Dedifferentiated amniotic fluid mesenchymal stem cell (primary cell): ENCODE measurements around the gene ANO10.
"Not testable (repeated sequence)": the region's sequence is repeated elsewhere in the genome, so short reads cannot be mapped to it uniquely, and the experiment has no call there.

ENCODE experiments used
- DNase-seq: peaks from one replicate; pipeline ENCODE4 v3.0.0-alpha.2; 2016; ENCODE audit errors: extremely low spot score

The ANO10 gene

DNA sequence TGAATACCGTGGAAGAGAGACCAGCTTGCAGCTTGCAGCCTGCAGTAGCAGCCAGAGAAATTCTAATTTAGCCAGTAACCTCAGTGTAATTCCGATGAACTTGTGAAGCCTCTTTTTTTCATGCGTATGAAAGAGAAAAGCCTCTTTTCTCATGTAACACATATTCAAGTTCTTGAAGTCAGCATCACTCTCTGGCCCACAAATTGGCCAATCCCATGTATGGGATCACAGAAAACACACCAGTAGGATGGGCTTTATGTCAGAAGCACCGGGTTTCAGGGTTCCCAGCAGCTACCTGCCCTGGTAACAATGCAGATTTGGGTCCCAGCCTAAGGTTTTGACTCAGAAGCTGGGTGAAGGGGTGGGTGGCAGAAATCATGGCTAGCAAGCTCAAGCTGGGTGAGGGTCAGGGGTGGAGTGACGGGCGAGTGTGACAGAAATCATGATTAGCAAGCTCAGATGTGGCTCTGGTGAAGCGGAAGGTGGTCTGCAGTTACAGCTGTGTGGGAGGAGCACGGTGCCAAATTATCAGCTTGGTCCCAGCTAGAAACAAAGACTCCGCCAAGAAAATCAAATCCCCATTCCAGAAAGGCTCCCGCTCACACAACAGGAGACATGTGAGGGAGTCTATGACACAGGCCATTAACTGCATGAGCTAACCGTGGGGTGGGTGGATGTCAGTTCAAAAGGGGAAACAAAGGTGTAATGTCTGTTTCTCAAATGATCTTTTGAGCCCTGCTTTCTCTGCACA, 248.8 kb downstream of the ANO10 start:
- no peak for DNase-seq

DNA sequence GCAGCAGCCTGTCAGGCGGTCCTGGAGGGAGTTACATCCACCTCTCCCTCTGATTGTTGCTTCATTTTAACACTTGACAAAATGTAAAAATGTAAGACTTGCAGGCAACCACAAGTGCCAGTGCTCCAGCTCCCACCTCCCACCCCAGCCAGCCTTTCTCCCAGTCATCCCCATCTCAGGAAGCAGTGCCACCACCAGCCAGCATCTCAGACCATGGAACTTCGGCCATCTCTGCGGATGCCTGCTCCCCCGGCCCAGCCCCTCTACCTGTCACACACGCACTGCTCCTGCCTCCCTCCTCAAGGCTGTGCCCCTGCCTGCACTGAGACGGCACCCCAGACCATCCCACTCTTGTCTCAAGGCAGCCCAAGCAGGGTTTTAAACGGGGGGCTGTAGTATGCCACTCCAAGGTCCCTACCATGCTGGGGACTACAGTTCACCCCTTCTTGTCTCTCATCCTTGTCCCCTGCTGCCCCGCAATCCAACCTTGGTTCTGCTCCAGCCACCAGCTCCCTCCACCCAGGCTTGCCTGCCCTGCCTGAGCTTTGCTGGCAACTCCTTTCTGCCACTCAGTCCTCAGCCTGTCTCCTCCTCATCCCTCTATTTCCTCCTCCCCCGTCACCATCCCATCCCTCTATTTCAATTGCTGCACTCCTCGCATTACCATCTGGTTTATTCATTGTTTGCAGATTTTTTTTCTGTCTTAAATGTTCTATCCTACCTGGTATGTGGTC, 249.6 kb downstream of the ANO10 start:
- no peak for DNase-seq

DNA sequence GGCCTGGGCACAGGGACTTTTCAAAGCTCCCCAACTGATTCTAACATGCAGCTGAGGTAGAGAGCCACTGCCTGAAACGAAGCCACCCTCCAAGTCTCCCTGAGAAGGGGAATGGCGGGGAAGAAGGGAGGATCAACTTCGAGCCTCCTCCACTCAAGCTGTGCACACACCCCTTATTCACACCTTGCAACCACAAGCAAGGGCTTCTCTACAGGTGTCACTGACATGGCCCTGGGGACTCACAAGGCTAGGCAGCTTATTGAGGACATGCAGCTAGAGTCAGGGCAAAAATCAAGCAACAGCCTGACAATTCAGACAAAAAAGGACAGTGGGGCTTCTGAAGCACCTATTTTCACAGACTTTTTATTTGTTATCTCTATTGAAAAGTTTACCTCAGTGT, 250.3 kb downstream of the ANO10 start:
- no peak for DNase-seq

DNA sequence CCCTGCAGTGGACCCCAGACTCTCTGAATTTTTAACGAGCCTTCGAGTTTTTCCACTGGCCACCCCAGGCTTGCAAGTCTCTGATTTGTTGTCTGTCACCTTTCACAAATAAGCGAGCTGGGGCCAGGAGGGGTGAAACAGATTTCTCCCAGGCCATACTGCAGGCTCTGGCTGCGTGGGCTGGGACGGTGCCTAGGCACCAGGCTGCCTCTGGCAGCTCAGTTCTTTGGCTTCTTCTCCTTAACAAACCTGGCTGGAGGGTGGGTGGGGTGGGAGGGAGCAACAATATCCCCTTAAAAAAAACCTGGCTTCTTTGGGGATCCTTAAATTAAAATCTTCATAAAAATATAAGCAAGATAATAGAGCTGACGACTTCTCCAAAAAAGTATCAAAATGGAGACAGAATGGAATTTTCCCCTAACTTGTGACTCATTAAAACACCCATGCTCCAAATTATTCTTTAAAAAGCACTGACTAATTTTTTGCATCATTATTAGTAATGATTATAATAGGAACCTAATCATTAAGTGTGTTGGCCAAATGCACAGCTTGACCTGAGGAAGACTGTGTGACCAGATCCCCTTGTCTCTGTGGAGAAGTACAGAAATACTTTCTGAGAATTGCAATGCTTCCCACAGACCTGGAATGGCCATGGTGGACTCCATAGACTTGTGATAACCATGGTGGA, 251.4 kb downstream of the ANO10 start:
- no peak for DNase-seq

DNA sequence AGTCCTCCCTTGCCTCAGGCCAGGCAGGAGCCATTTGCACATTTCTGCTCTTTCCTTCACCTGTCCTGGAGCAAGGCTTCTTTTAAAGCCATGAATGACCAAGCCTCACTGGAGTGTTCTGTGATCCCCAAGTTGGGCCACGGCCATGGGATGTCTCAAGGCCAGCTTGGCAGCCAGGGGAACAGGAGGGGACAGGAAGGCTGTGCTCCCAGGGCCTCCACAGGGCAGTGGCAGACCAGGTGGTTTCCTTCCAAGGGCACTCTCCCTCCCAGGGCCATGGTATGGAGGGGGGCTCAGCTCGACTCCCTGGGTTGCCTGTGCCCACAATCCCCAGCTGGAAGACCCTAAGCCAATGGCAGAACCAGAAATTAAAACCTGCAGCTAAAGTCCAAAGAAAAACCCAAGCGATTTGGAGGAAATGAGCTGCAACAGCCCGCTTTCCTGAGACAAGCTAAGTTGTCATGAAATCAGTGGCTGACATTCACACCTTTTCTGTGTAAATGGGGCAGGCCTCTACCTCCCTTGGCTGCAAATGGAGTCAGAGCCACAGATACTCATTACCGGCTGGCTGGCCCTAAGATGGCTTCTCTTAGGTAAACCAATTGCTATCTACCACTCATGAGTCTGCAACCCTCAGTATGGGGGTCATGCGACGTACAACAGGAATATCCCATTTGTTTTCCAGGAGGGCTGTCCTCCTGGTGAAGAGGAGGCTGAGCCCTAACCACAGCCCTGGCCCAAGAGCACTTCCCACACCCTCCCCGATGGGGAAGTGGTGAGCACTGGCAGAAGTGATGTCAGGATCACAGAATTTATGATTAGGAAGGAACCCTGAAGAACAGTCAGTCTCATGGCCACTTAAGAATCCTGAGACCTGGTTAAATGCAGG, 252.2 kb downstream of the ANO10 start:
- DNase-seq: no peak

DNA sequence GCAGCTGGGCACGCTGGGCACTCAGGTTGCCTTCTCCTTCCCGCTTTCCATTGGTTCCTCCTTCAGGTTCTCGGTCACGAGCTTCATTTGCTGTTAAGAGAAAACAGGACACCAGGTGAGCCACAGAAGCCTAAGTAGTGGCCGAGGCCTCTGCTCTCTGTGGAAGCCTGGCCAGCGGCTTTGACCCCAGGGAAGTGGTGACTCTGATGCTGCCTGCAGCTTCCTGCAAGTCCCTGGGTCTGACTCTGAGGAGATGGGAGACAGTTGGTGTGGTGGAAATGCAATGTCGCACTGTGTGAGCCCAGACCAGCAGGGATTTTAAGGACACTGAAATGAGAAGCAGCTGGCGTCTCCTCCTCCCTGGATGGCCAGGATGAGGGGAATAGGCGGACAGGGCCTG, 254.9 kb downstream of the ANO10 start:
- no peak for DNase-seq

DNA sequence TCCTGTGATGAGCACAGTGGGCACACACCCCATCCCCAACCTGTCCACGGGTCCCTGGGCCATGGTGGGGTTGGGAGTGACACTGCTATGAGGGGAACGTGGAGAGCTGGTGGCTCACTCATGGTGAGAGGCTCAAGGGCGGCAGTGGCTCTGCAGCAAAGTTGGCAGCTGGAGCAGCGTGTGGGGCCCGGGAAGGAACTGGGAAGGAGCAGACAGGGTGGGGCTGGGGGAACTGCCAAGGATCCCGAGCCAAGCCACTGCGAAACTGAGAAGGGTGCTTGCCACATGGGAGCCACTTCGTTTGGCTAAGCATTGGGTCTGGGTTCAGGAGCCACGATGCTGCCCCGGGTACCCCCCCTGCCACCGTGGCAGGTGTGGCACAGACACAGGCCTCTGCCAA, 255.3 kb downstream of the ANO10 start:
- no peak for DNase-seq

DNA sequence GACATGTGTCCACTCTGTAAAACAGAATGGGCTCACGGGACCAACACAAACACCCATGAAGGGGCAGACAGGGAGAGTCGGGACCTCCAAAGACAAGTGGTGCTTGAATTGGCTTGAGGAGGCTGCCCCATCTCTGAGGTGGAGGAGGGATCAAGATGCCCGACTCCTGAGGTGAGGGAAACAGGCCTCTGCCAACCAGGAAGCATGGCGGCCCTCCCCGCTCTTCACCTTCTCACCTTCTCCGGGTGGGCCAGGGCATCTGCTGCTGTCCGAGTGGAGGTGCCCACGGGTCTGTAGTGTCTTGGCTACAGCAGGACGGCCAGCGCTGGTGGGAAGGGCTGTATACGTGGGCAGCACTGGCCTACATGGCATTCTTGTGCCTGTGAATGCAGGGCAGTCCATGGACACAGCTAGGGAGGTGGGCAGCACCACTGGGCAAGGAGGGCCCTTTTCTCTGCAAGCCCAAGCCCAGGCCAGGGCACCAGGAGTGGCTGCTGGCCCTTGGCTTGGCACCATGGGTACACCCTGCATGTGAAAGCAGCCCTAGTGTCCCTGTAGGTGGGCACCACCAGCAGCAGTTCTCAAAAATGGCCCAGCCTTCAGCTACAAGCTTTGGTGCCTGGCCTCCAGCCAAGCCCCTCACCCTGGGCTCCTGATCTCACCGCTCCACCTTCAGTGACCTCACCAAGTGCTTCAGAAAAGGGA, 256.1 kb downstream of the ANO10 start:
- no peak for DNase-seq

DNA sequence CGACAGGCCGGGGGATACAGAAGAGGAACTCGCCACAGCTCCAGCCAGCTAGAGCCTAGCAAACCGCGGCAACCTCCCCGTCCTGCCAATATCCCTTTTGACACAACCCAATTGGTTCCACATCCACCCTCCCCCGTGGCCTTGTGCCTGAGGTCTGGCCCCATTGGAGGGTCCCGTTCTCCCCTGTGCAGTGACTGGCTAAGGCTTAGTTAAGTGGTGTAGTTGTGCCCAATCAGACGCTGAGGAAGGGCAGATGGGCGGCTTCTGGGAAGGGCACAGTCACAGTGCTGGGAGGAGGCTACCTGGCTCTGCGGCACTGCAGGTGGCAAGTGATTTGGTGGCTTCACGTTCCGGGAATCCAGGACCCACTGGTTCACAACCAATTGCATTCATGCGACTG, 256.9 kb downstream of the ANO10 start:
- no peak for DNase-seq

DNA sequence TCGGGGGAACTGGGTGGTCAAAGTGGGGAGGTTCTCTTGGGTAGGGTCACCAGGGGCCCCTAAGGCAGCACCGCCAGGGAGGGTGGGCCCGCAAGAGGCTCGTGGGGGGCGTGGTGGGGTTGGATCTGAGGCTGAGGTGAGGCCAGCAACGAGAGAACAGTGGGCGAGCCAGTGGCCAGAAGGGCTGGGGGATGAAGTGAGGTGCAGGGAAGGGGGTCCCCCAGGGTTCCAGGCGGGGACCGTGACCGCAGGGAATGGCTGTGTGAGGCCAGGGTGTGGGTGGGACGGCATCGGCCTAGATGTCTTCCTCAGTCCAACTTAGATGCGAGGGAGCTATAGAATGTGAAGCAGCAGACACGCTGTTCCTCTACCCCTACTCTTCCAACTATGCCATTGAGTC, 257.3 kb downstream of the ANO10 start:
- no peak for DNase-seq

DNA sequence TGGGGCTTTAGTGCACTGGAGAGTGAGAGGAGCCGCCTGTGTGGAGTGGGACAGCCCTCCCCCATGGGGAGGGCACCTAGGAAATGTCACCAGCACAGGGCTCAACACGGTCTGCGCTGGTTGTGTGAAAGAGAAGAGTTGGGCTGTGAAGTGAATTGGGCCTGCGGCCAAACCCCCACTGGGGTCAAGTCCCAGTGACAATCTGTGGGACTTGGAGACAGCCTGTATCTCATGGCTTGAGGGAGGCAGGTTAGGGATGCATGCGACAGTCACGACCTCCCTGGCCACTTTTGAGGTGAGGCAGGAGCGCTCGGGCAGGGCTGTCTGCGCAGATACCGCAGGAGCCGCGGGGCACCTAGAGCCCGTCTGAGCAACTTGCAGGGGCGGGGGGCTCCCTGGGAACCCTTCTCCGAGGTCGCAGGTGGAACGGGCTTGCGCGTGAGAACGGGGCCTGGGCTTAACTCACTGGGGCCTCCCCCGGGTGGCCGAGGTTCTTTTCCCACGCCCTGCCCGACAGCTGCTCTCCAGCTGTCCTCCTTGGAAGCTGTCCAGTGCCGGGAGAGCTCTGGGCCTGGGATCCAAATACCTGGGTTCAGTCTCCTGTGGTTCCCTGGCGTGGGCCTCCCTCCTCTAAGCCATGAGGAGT, 258.1 kb downstream of the ANO10 start:
- DNase-seq: no peak

DNA sequence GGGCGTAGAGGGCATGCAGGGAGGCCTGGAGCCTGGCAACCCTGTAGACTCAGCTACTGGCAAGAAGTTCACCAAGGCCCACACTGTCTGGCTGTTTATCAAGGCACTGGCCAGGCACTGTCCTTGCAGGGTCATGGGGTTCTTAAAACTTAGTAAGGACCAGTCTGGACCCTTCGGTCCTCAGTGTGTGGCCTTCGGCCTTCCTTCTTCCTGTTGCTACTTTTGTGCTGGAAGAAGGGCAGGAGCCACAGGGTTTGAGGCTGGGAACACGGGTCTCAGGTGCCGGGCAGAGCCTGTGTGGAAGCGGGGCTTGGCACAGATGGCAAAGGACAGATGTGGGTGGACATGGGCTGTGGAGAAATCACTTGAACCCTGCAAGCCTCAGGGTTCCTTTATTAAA, 258.9 kb downstream of the ANO10 start:
- DNase-seq: no peak

DNA sequence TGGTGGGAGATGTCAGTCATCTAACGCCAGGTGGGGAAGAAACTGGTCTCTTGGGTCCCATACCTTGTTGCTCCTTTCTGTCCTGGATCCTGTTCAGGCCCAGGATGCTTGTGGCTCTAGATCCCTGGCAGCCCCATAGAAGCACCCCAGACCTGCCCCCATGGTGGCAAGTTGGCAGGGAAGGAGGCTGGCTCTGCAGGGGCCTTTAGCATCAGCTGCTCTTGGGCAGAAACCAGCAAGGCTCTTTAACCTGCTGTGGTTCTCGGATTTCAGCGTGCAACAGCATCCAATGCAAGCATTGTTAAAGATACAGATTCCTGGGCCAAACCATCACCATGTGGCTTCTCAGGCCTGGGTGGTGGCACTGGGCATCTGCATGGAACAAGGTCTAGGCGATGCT, 259.6 kb downstream of the ANO10 start:
- DNase-seq: no peak

DNA sequence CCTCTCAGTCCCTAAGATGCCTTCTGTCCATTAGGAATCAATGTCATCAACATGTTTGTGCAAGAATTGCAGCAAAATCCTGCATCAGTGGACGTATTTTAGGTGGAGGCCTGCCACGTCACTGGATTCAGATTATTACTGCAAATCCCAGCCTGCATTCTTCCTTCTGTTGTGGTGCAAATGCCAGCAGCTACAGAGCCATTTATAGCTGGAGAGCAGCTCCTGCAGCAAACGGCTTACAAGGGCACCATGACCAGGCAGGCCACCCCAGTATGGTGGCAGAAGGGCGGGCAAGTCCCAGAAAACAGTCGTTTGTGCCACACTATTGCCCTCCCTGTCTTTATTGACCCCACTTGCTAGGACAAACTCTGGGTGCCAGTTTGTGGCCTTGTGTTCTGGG, 260.7 kb downstream of the ANO10 start:
- DNase-seq: no peak

DNA sequence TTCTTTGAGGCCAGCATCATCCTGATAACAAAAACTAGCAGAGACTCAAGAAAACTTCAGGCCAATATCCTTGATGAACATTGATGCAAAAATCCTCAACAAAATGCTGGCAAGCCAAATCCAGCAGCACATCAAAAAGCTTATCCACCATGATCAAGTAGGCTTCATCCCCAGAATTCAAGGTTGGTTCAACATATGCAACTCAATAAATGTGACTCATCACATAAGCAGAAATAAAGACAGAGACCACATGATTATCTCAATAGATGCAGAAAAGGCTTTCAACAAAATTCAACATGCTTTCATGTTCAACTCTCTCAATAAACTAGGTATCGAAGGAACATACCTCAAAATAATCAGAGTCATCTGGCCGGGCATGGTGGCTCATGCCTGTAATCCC, 265.8 kb downstream of the ANO10 start:
- DNase-seq: not testable (repeated sequence)

DNA sequence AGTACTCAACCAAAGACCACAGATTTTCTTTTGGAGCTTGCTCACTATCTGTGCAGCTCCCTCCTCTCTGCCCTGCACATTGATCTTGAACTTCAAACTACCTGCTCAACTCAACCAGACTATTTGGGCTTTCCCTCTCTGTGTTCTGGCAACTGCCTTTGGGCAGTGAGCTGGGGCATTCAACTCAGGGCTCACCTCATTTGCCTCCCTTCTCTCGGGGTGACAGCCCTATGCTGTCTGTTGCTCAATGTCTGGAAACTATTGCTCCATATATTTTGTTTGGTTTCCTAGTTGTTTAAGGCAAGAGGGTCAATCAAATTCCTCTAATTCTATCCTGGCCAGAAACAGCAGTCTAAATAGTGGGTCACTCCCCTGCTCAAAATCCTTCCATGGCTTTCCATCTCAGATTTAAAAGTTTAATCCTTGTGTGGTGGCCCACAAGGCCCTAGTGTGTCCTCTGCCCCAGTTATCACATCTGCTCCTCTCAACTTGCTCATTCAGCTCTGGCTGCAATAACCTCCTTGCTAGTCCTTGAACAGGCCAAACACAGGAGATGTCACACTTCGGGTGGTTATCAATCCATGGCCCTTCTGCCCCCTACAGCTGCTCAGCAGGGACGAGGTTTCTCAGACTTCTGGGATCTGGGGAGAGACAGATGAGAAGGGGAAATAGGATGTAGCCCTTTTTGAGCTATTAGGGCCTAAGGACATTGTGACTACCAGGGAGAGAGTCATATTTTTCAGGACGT, 267.7 kb downstream of the ANO10 start:
- DNase-seq: no peak

DNA sequence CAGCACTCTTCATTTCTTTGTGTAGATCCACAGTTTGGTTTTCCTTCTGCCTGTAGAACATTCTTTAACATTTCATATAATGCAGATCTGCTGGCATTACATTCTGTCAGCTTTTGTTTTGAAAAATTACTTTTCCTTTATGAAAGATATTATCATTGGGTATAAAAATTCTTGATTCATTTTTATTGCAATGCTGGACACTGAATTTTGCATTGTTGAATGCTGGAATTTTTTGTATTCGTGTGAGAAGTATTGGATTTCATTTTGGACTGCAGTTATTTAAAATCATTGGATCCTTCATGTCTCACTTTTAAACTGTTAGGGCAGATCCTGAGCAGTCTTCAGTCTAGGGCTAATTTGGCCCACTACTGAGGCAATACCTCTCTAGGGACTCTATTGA, 268.4 kb downstream of the ANO10 start:
- DNase-seq: no peak

DNA sequence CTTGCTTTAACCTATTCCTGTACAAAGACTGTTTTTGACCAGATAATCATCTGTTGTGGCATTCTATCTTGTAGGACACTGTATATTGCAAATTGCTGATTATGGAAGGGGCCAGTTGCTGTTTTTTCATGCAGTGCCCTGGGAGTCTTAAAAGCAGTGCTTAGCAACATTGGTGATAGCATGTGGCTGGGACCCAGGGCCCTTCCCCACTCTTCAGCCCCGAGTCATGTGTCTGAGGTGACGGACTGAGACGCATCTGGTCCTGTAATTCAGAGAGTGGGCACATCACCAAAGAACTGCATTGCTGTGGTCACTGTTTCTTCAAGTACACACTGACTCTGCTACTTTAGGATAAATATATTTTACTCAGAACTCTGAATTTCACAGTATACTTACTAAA, 272.1 kb downstream of the ANO10 start:
- DNase-seq: no peak

DNA sequence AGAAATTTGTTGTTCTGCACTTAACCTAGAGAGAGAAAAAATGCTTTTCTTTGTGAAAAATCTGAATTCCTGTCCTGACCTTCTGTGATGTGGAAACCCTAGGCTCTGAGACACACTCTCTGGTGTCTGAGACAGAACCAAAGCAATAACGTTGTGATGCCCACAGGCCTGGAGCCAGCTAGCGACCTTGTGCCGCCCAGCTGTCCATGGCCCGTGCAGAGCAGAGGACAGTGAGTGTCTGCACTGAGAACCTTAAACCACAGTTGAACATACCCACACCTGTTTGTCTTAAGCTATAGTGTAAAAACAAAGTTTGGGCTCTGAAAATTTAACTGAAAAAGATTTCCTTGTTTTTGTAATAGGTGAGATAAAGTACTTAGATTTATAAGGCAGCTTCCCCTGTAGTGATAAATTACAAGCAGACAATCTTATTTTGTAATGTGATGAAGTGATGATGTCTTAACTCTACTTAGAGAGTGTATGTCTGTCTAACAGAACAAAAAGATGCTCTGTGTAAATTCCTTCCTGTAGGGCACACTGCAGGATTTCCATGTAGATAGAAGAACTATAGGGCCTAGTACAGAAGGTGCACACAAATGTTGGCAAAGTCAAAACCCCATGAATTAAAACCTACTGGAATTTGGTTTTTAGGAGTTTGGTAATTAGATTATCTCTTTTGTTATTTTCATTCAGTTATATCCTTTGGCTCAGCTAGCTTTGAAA, 272.8 kb downstream of the ANO10 start:
- DNase-seq: no peak
